Stimulated activated CD4-positive, alpha-beta T cell treated with anti-CD3 and anti-CD28 coated beads, Interleukin-4, amount 100 ng/mL, for 48 hours (primary cell): Measurements from ENCODE around the gene GTF2F2.
A peak's percentile ranks its signal among the peaks of the same experiment; 100 is the strongest.

Source experiments
- DNase-seq, 2 donors: peaks; one replicate each; pipeline ENCODE4 v3.0.0-alpha.2; 2020; ENCODE audit warnings: low read depth in 2 of 2

The GTF2F2 gene, protein sequence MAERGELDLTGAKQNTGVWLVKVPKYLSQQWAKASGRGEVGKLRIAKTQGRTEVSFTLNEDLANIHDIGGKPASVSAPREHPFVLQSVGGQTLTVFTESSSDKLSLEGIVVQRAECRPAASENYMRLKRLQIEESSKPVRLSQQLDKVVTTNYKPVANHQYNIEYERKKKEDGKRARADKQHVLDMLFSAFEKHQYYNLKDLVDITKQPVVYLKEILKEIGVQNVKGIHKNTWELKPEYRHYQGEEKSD

DNA sequence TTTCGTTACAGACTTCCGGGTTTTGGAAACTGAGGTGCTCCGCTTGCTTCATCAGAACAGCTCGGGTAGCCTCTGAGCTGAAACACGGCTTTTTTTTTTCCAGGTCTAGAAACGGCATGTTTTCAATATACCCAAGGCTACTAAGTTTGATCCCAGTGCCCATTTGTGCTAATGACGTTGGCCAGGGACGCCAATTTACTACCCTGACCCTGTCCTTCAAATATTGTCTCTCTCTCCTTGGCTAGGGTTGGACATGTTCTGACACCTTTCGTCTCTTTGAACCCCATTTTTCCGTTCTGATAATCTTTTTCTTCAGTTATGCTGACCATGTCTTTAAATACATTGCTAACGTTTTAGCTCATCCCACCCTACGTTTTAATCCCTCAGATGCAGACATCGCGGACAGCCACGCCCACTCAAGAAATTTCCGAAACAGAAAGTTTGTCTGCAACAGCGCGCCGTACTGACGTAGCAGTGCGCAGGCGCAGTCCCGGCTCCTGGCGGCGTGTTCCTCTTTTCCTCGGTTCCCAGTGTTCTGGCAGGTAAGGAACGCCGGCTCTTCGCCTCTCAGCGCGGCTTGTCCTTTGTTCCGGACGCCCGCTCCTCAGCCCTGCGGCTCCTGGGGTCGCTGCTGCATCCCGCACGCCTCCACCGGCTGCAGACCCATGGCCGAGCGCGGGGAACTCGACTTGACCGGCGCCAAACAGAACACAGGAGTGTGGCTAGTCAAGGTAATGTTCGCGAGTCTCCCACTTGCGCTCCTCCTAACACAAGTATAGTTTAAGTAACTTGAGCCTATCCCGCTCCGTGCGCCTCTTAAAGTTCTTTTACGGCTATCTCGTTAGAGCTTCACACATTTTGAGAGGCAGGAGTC, at the start of gene GTF2F2:
TSS of gene GTF2F2 (plus strand) at position 520 of the 874 bp plus-strand sequence. CDS start at position 666, 146 bp downstream.
- DNase-seq: peak; percentile 74 to 82

- DNase-seq: no peak
Measured at GRCh38 chr13:45073809-45074208, 46.5 kb upstream of the GTF2F2 start.

- no peak for DNase-seq
Measured at GRCh38 chr13:45074721-45075120, 45.6 kb upstream of the GTF2F2 start.

DNA sequence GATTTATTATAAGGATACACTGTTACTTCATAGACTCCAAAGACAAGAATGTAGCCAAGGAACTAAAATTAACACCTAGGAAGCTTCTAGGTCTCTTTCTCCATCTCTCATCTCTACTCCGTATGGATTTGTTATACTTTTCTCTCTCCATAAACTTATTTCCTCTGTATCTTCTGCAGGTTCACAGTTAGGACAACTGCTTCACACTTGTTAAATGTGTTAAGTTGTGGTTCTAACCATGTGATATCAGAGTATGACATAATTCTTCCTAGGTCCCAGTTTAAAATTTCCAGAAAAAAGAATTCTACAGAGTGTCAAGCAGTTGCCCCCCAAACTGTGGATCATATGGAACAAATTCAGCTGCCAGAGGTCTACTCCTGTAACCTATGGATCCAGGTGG, 42.3 kb upstream of the GTF2F2 start:
- no peak for DNase-seq

GRCh38 chr13:45082964-45083363, 37.3 kb upstream of the GTF2F2 start:
- DNase-seq: no peak

GRCh38 chr13:45084515-45084914, 35.8 kb upstream of the GTF2F2 start:
- no peak for DNase-seq

GRCh38 chr13:45086484-45086883, 33.8 kb upstream of the GTF2F2 start:
- no peak for DNase-seq

DNA sequence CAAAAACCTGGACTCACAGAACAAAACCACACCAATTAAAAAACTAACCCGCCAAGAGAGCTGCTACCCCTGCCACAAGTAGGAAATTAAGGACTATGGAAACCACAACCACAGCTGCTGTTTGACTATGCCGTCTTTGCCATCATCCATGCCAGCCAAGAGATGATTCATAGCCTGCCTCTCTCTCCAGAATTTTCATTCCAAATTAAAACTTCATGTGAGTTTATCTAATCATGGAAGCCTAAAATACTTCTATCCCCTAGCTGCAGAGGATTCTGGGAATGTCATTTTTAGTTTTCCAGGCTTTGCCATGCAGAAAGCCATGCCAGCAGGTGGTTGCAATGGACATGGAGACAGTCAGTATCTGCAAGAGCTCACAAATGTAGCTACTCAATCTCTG, 27.6 kb upstream of the GTF2F2 start:
- DNase-seq: no peak

- no peak for DNase-seq
Measured at GRCh38 chr13:45100573-45101262, 19.6 kb upstream of the GTF2F2 start.

- no peak for DNase-seq
Measured at GRCh38 chr13:45101327-45102018, 18.8 kb upstream of the GTF2F2 start.

GRCh38 chr13:45102136-45102507, 18.2 kb upstream of the GTF2F2 start:
- no peak for DNase-seq

GRCh38 chr13:45103449-45103848, 16.9 kb upstream of the GTF2F2 start:
- DNase-seq: no peak

DNA sequence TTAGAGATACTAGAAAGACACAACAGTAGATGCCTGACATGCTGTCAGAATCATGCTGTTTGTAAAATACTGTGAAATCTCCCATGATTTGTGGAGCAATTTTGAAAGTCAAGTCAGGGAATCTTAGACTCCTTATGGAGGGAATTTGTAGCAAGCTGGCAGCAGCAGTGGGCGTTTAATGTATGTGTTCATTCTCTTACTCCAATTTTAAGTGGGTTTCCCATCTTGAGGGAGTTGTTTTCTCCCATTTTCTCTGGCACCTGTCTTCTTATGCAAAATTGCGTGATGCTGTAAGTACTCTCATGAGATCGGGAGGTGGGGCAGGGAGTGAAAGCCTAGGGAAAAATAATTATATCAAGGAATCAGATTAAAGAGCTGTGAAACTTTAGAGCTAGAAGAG, 16.0 kb upstream of the GTF2F2 start:
- no peak for DNase-seq

GRCh38 chr13:45105895-45106294, 14.4 kb upstream of the GTF2F2 start:
- no peak for DNase-seq

DNA sequence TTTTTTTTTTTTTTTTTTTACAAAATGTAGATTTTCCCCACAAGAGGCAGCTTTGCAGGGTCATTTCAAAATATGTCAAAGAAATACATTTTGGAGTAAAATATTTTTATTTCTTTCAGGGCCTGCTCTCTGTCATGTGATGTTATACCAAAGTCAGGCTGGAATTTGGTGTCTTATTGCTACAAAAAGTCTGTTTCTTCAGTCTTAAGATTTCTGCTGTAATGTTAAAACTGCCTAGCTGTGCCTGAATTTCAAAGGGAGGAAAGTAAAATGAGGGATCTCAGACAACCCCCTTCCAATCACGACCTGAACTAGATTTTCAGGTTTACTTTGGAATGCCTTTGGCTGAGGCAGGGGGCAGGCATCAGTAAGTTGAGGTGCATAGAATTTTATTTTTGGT, 12.8 kb upstream of the GTF2F2 start:
- no peak for DNase-seq

- DNase-seq: no peak
Measured at GRCh38 chr13:45108716-45109101, 11.6 kb upstream of the GTF2F2 start.

GRCh38 chr13:45109102-45109720, 11.1 kb upstream of the GTF2F2 start:
- DNase-seq: no peak

DNA sequence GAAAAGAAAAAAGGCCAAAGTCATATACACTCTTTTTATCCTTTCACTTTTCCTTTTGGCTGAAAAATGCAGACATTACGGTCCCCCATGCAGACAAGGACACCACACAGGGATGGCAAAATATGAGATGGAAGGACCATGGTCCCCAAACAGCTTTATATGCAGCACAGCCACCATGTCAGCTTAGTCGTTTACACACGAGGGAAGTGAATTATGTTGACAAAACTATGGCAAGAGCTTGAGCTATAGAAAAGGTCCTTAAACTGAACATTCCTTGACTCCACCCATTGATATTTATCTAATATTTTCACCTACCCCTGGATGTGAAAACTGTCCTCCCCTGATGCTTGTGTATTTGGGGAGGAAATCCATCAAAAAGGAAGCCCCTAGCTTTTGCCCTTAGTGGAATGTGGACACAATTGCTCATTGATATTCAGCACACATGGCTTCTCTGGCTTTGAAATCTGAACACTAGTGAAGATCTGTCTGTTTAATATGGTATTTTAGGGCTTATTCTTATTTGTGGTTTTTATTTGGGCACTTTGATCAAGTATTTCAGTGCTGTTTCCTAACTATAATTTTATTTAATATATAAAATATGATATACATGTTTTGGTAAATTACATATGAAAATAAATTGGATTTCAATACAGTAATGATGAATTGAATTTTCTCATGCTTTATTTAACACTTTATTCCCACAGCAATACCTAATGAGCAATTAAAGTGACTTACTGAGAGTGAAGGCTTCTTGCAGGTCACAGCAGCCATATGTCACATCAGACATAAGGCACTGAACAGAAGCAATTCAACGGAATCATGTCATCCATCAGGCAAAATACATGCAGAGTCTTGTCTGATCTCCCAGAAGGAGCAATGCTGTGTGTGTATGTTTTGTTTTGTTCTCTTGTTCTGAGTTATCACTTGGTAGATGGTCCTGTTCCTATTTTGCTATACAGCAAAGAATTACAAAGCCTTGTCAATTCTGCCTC, 6.8 kb upstream of the GTF2F2 start:
- no peak for DNase-seq

GRCh38 chr13:45119469-45119990, 780 bp upstream of the GTF2F2 start:
- DNase-seq: peak; percentile 27 to 44
